OCI-LY7 (cell line): ENCODE results near the gene IGSF11. TPM values are rescaled to one million over a fixed set of nuclear protein-coding genes. Genes with fewer than 3 reads are reported as not detected.

ENCODE experiments used
- BruUV-seq: library from RNA; stranded (reverse); fragments of 400-500 nt; replicated peaks from 2 replicates; lab custom pipeline; 2021; lab: Mats Ljungman, UMichigan
- CTCF ChIA-PET: fragments of 300-600 bp; sonication (Branson Sonifier 250); formaldehyde crosslinking; loops from one replicate; lab custom pipeline; 2022; ENCODE audit warnings: antibody characterized with exemption; ENCODE audit not compliant: unreplicated experiment; lab: Charles Lee
- POLR2A ChIA-PET: fragments of 300-600 bp; sonication (Branson Sonifier 250); formaldehyde crosslinking; loops from one replicate; lab custom pipeline; 2022; ENCODE audit warnings: antibody characterized with exemption; lab: Charles Lee
- DNase-seq: peaks from one replicate; pipeline ENCODE4 v3.0.0-alpha.2; 2015; ENCODE audit warnings: low spot score
- H2AFZ ChIP-seq: fragments of 200-600 bp; sonication (generic), shearing (Covaris generic); 2 replicates; pipeline ENCODE4 v1.6.1; 2014; ENCODE audit warnings: mild to moderate bottlenecking, antibody characterized with exemption, low read length, moderate library complexity
- H3K27ac ChIP-seq: fragments of 200-600 bp; sonication (generic); 2 replicates; pipeline ENCODE4 v1.5.1; 2014; ENCODE audit warnings: mixed run types, low read depth, mild to moderate bottlenecking, moderate library complexity, low read length, inconsistent platforms; ENCODE audit not compliant: poor library complexity, severe bottlenecking
- H3K36me3 ChIP-seq: fragments of 200-600 bp; sonication (generic); 2 replicates; pipeline ENCODE4 v1.6.1; 2014; ENCODE audit warnings: mild to moderate bottlenecking, antibody characterized with exemption, low read length, moderate library complexity, mixed read lengths; ENCODE audit not compliant: insufficient read depth
- H3K4me1 ChIP-seq: fragments of 200-600 bp; sonication (generic); 2 replicates; pipeline ENCODE4 v1.5.1; 2014; ENCODE audit warnings: mild to moderate bottlenecking, low read length; ENCODE audit not compliant: insufficient read depth, poor library complexity, severe bottlenecking
- H3K4me2 ChIP-seq: fragments of 200-600 bp; sonication (generic); 2 replicates; pipeline ENCODE4 v1.6.1; 2014; ENCODE audit warnings: mild to moderate bottlenecking, low read length
- H3K4me3 ChIP-seq: fragments of 200-600 bp; sonication (generic); 2 replicates; pipeline ENCODE4 v1.5.1; 2014; ENCODE audit warnings: mild to moderate bottlenecking, low read depth, low read length; ENCODE audit not compliant: poor library complexity, severe bottlenecking
- H3K79me2 ChIP-seq: fragments of 200-600 bp; sonication (generic); 2 replicates; pipeline ENCODE4 v1.6.1; 2016; ENCODE audit warnings: low read depth, mild to moderate bottlenecking, low read length, moderate library complexity, mixed read lengths; ENCODE audit not compliant: insufficient read depth
- H3K9me2 ChIP-seq: fragments of 200-600 bp; sonication (generic); 2 replicates; pipeline ENCODE4 v1.6.1; 2016; ENCODE audit warnings: mild to moderate bottlenecking, low read length, mixed read lengths; ENCODE audit not compliant: insufficient read depth
- H3K9me3 ChIP-seq: fragments of 200-600 bp; sonication (generic); 2 replicates; pipeline ENCODE4 v1.6.1; 2014; ENCODE audit warnings: mild to moderate bottlenecking, mixed run types, low read length, mixed read lengths
- H4K20me1 ChIP-seq: fragments of 200-600 bp; sonication (generic); 2 replicates; pipeline ENCODE4 v1.6.1; 2014; ENCODE audit warnings: mild to moderate bottlenecking, antibody characterized with exemption, low read length, moderate library complexity, mixed read lengths; ENCODE audit not compliant: insufficient read depth
- CTCF ChIP-seq: fragments of 200-600 bp; sonication (generic); conservative IDR thresholded peaks from 2 replicates; pipeline ENCODE4 v1.5.1; 2014; ENCODE audit warnings: mild to moderate bottlenecking, antibody characterized with exemption, low read length, moderate library complexity, mixed read lengths
- EZH2phosphoT487 ChIP-seq: fragments of 200-600 bp; sonication (generic); IDR thresholded peaks from 2 replicates; pipeline ENCODE4 v1.6.1; 2018; ENCODE audit warnings: low read depth, borderline replicate concordance, mild to moderate bottlenecking, mixed run types, antibody characterized with exemption, low read length, moderate library complexity, mixed read lengths
- intact Hi-C: fragments of 100-400 bp; cut with micrococcal nuclease; formaldehyde crosslinking; loops from one replicate; pipeline ENCODE4 v1.10.0; 2022; ENCODE audit not compliant: unreplicated experiment
- total RNA-seq, 2 experiments: library from RNA; depleted of rRNA in 1 of 2; stranded (reverse); fragments of >200 nt in 1 of 2; shearing (Covaris generic) in 1 of 2; gene quantifications; 2 replicates each; pipeline ENCODE4 v1.2.3, GENCODE V29; 2014 to 2022

The IGSF11 gene
- total RNA-seq, 2 experiments from 2014 or later: not detected

DNA sequence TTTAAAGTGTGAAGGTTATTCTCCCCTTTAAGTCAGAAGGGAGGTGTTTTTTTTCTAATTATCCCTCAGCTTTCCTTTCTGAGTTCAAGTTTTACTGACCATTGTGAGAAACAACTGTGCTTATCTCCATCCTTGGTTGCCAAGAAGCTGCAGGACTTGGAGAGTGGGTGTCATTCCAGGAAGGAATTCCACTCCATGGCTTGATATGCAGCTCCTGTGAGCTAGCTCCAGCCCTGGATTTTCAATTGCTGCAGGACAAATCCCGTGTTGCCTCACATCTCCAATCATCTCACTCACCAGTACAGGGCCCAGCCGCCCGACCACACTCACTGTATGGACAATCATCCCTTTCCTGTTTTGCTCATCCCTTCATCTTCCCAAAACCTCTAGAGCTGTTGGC, 122.5 kb downstream of the IGSF11 start:
- Histone ChIP-seq H3K9me2 (no peaks in the 10 kb centered on the region), H3K27ac (no peak overlapping the region), H3K79me2 (no peaks in the 10 kb centered on the region), H2AFZ (no peak overlapping the region), H3K4me1 (no peaks in the 10 kb centered on the region), H3K9me3 (no peaks in the 10 kb centered on the region), H4K20me1 (no peaks in the 10 kb centered on the region), H3K4me2 (no peak overlapping the region), H3K4me3 (no peak overlapping the region), H3K36me3 (no peaks in the 10 kb centered on the region)
- DNase-seq: no peak
- POLR2A ChIA-PET: interaction anchor here (0.7 kb wide), 1 partner anchor 21 kb away, joined by 3 read pairs; no protein-coding TSS in a partner anchor
- TF ChIP-seq CTCF (no peak), EZH2phosphoT487 (no peak)
- intact Hi-C loops: no loop called here
- CTCF ChIA-PET: no interaction called here
- BruUV-seq: no TSS peak

- Histone ChIP-seq H2AFZ (no peak overlapping the region), H3K27ac (no peak overlapping the region), H3K9me2 (no peaks in the 10 kb centered on the region), H3K36me3 (no peaks in the 10 kb centered on the region), H3K4me3 (no peak overlapping the region), H3K79me2 (no peaks in the 10 kb centered on the region), H3K4me2 (no peak overlapping the region), H3K9me3 (no peaks in the 10 kb centered on the region), H4K20me1 (no peaks in the 10 kb centered on the region), H3K4me1 (no peaks in the 10 kb centered on the region)
- TF ChIP-seq CTCF (no peak), EZH2phosphoT487 (no peak)
- intact Hi-C loops: no loop called here
- POLR2A ChIA-PET: no interaction called here
- no TSS peak for BruUV-seq
- CTCF ChIA-PET: no interaction called here
- no peak for DNase-seq
These were observed 124.3 kb downstream of the IGSF11 start for GRCh38 chr3:118910332-118910731.

- ChIA-PET POLR2A (no interaction called here), CTCF (no interaction called here)
- Histone ChIP-seq H3K79me2 (no peaks in the 10 kb centered on the region), H3K4me3 (no peak overlapping the region), H4K20me1 (no peaks in the 10 kb centered on the region), H3K27ac (no peak overlapping the region), H3K4me2 (no peak overlapping the region), H2AFZ (no peak overlapping the region), H3K9me3 (no peaks in the 10 kb centered on the region), H3K9me2 (no peaks in the 10 kb centered on the region), H3K4me1 (no peaks in the 10 kb centered on the region), H3K36me3 (no peaks in the 10 kb centered on the region)
- intact Hi-C loops: no loop called here
- no peak for DNase-seq
- no peak for TF ChIP-seq CTCF
- TF ChIP-seq EZH2phosphoT487: no peak
- no TSS peak for BruUV-seq
These were observed 124.9 kb downstream of the IGSF11 start for GRCh38 chr3:118909763-118910162.
